GM12865 (cell line): ENCODE measurements around the gene AMDHD1.

ENCODE experiments used
- DNase-seq: peaks from one replicate; pipeline ENCODE4 v3.0.0; 2010; ENCODE audit warnings: low read depth
- H3K4me3 ChIP-seq: 2 replicates; pipeline ENCODE4 v1.5.1; 2011; ENCODE audit warnings: mild to moderate bottlenecking, low read depth, low read length, control low read depth
- TF ChIP-seq, protein P1 (sequence below): IDR thresholded peaks from 2 replicates; pipeline ENCODE4 v1.5.1; 2011; ENCODE audit warnings: low read length, control low read depth, low read depth, inconsistent platforms; ENCODE audit not compliant: insufficient read depth; ENCODE audit errors: missing control alignments

AMDHD1 gene

GRCh38 chr12:95943330-95943842 lies at the start of gene AMDHD1:
AMDHD1 (plus strand) TSS chr12:95943331; CDS start chr12:95943399, 68 bp downstream.
- TF ChIP-seq, protein P1, sequence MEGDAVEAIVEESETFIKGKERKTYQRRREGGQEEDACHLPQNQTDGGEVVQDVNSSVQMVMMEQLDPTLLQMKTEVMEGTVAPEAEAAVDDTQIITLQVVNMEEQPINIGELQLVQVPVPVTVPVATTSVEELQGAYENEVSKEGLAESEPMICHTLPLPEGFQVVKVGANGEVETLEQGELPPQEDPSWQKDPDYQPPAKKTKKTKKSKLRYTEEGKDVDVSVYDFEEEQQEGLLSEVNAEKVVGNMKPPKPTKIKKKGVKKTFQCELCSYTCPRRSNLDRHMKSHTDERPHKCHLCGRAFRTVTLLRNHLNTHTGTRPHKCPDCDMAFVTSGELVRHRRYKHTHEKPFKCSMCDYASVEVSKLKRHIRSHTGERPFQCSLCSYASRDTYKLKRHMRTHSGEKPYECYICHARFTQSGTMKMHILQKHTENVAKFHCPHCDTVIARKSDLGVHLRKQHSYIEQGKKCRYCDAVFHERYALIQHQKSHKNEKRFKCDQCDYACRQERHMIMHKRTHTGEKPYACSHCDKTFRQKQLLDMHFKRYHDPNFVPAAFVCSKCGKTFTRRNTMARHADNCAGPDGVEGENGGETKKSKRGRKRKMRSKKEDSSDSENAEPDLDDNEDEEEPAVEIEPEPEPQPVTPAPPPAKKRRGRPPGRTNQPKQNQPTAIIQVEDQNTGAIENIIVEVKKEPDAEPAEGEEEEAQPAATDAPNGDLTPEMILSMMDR, result peak; percentile 22
- peak; percentile 67 for DNase-seq

GRCh38 chr12:95896846-95897245 lies 46.3 kb upstream of the AMDHD1 start:
- H3K4me3 ChIP-seq, result no peak overlapping the region
- TF ChIP-seq, protein P1, result no peak
- DNase-seq, result no peak

More at GRCh38 chr12:95943330-95943842, at the start of gene AMDHD1:
- peak within 1 kb of the TSS; percentile 81 for H3K4me3 ChIP-seq

- no peak overlapping the region for H3K4me3 ChIP-seq
- no peak for DNase-seq
- TF ChIP-seq, protein P1, result no peak
Measured at GRCh38 chr12:95898081-95898480, 45.0 kb upstream of the AMDHD1 start.

- no peak for DNase-seq
- H3K4me3 ChIP-seq, result no peak overlapping the region
- TF ChIP-seq, protein P1, result no peak
Measured at GRCh38 chr12:95908573-95908972, 34.6 kb upstream of the AMDHD1 start.

- TF ChIP-seq, protein P1, result no peak
- DNase-seq, result no peak
- no peak overlapping the region for H3K4me3 ChIP-seq
Measured at GRCh38 chr12:95909871-95910270, 33.3 kb upstream of the AMDHD1 start.

GRCh38 chr12:95918194-95918993 lies 24.7 kb upstream of the AMDHD1 start:
- TF ChIP-seq, protein P1, result peak; percentile 89
- no peak overlapping the region for H3K4me3 ChIP-seq
- peak; percentile 63 for DNase-seq
